ENCODE measurements around the gene HK1.

Gene HK1

DNA sequence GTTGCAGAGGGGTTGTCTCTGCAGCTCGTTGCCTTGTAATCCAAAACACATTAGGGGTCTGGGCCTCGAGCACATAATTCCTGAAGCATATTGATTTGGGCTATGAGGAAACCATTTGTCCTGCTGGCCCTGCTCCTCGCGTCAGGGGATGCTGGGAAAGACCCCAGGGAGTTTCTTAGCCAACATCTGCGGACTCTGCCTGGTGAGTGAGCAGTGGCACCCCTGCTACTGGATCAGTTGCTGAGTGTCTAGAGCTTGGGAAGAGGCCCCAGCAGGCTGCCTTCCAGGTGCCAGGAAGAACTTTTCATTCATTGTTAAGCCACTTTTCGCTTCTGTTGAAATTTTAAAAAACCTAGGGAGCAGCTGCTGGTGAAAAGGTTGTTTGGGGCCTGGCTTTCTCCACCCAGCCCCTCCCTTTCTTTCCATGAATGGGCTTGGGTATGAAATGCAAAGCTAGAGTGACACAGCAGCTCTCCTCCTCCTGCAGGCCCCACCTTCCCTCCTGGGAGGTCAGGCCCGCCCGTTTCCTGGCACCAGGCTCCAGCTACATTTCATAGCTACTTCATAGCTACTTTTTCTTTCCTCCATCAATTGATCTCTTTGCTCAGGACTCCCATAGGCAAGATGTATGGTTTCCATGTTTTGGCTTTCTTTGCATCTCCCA, 111.7 kb downstream of the HK1 start:
- Histone ChIP-seq H3K4me2 (ENCODE audit: low read length) (no peak overlapping the region), H2AFZ (ENCODE audit: low read length) (no peak overlapping the region), H4K20me1 (ENCODE audit: insufficient read depth, low read length) (no peaks in the 10 kb centered on the region), H3K4me1 (ENCODE audit: insufficient read depth, low read length, severe bottlenecking) (peaks cover 21% of the 10 kb centered on the region), H3K27me3 (ENCODE audit: insufficient read depth, low read length) (no peaks in the 10 kb centered on the region), H3F3A (ENCODE audit: insufficient read depth, low read length) (no peaks in the 10 kb centered on the region), H3K9ac (ENCODE audit: low read length) (no peak overlapping the region), H3K9me2 (ENCODE audit: low read depth, low read length) (no peaks in the 10 kb centered on the region), H3K27ac (ENCODE audit: low read depth, low read length, poor library complexity, severe bottlenecking) (peak overlapping the region; percentile 25), H3K79me2 (ENCODE audit: insufficient read depth, low read length) (no peaks in the 10 kb centered on the region), H3K36me3 (ENCODE audit: insufficient read depth, low read length) (peaks cover 41% of the 10 kb centered on the region; the same call in 1 of the 2 replicates), H3K4me3 (ENCODE audit: low read depth, low read length, poor library complexity, severe bottlenecking) (no peak overlapping the region), H3K9me3 (ENCODE audit: low read length) (no peaks in the 10 kb centered on the region)
- no peak for TF ChIP-seq EZH2 (IDR thresholded peaks at IDR 0.05; ENCODE audit: borderline replicate concordance, low read length)

DNA sequence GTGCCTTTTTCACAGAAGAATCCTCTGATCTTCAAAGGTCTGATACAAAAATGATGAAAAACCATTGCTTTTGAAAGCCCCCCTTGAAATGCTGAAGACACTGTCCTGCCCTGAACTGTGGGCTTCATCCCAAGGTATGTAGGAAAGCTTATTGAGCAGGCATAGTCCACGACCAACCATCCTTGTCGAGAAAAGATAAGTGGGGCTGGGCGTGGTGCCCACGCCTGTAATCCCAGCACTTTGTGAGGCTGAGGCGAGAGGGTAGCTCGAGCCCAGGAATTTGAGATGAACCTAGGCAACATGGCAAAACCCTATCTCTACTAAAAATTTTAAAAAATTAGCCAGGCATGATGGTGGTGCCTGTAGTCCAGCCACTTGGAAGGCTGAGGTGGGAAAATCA, 112.9 kb downstream of the HK1 start:
- Histone ChIP-seq H3K4me3 (ENCODE audit: low read depth, low read length, poor library complexity, severe bottlenecking) (no peak overlapping the region), H3K27ac (ENCODE audit: low read depth, low read length, poor library complexity, severe bottlenecking) (no peak overlapping the region), H3K79me2 (ENCODE audit: insufficient read depth, low read length) (no peaks in the 10 kb centered on the region), H2AFZ (ENCODE audit: low read length) (no peak overlapping the region), H3K9me3 (ENCODE audit: low read length) (no peaks in the 10 kb centered on the region), H4K20me1 (ENCODE audit: insufficient read depth, low read length) (no peaks in the 10 kb centered on the region), H3K9ac (ENCODE audit: low read length) (no peak overlapping the region), H3F3A (ENCODE audit: insufficient read depth, low read length) (no peaks in the 10 kb centered on the region), H3K36me3 (ENCODE audit: insufficient read depth, low read length) (peaks cover 34% of the 10 kb centered on the region; the same call in 1 of the 2 replicates), H3K4me1 (ENCODE audit: insufficient read depth, low read length, severe bottlenecking) (peaks cover 21% of the 10 kb centered on the region), H3K27me3 (ENCODE audit: insufficient read depth, low read length) (no peaks in the 10 kb centered on the region), H3K9me2 (ENCODE audit: low read depth, low read length) (no peaks in the 10 kb centered on the region), H3K4me2 (ENCODE audit: low read length) (no peak overlapping the region)
- TF ChIP-seq, protein P1, sequence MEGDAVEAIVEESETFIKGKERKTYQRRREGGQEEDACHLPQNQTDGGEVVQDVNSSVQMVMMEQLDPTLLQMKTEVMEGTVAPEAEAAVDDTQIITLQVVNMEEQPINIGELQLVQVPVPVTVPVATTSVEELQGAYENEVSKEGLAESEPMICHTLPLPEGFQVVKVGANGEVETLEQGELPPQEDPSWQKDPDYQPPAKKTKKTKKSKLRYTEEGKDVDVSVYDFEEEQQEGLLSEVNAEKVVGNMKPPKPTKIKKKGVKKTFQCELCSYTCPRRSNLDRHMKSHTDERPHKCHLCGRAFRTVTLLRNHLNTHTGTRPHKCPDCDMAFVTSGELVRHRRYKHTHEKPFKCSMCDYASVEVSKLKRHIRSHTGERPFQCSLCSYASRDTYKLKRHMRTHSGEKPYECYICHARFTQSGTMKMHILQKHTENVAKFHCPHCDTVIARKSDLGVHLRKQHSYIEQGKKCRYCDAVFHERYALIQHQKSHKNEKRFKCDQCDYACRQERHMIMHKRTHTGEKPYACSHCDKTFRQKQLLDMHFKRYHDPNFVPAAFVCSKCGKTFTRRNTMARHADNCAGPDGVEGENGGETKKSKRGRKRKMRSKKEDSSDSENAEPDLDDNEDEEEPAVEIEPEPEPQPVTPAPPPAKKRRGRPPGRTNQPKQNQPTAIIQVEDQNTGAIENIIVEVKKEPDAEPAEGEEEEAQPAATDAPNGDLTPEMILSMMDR (IDR thresholded peaks at IDR 0.05; ENCODE audit: low read length) = no peak
- no peak for TF ChIP-seq EZH2 (IDR thresholded peaks at IDR 0.05; ENCODE audit: borderline replicate concordance, low read length)

DNA sequence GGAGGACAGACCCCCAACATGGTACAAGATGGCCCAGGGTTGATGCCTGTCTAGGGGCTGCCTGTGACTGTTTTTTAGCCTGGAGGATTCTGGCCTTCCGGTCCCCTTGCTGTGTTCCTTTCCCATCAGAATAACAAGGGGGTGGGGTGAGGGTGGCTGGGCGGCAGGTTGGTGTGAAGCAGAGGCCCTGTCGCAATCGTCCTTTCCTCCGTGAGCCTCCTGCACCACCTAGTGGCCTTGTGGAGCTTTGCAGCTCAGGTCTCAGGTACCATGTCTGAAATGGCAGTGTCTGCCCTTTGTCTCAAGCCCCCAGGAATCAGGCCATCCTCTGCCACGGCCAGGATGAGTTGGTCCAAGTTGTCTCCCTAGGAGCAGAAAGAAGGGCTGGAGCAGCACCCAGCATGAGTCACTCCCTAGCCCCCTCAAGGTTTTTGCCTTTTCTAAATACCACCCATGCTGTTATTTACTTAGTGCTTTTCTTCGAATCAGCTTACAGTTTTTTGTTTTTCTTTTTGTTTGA, 114.2 kb downstream of the HK1 start:
- Histone ChIP-seq H3K36me3 (ENCODE audit: insufficient read depth, low read length) (peaks cover 39% of the 10 kb centered on the region; the same call in 1 of the 2 replicates), H4K20me1 (ENCODE audit: insufficient read depth, low read length) (no peaks in the 10 kb centered on the region), H3K4me2 (ENCODE audit: low read length) (no peak overlapping the region), H3K9ac (ENCODE audit: low read length) (no peak overlapping the region), H2AFZ (ENCODE audit: low read length) (no peak overlapping the region), H3K4me1 (ENCODE audit: insufficient read depth, low read length, severe bottlenecking) (peaks cover 21% of the 10 kb centered on the region), H3K4me3 (ENCODE audit: low read depth, low read length, poor library complexity, severe bottlenecking) (no peak overlapping the region), H3K9me2 (ENCODE audit: low read depth, low read length) (no peaks in the 10 kb centered on the region), H3F3A (ENCODE audit: insufficient read depth, low read length) (no peaks in the 10 kb centered on the region), H3K79me2 (ENCODE audit: insufficient read depth, low read length) (no peaks in the 10 kb centered on the region), H3K27ac (ENCODE audit: low read depth, low read length, poor library complexity, severe bottlenecking) (no peak overlapping the region), H3K27me3 (ENCODE audit: insufficient read depth, low read length) (no peaks in the 10 kb centered on the region), H3K9me3 (ENCODE audit: low read length) (no peaks in the 10 kb centered on the region)
- TF ChIP-seq, protein P1 (IDR thresholded peaks at IDR 0.05; ENCODE audit: low read length) = peak; percentile 89
- TF ChIP-seq EZH2 (IDR thresholded peaks at IDR 0.05; ENCODE audit: borderline replicate concordance, low read length) = no peak
